Stimulated activated CD4-positive, alpha-beta T cell treated with anti-CD3 and anti-CD28 coated beads, Interleukin-4, amount 100 ng/mL, for 1 hour (primary cell): Measurements from ENCODE around the gene SCUBE3.

Experiments used
- DNase-seq: peaks from one replicate; pipeline ENCODE4 v3.0.0-alpha.2; 2020

Gene SCUBE3

GRCh38 chr6:35213824-35214756, at the start of gene SCUBE3:
Gene SCUBE3, plus strand, starts transcription at chr6:35213956. Its CDS starts 463 bp downstream, at chr6:35214419.
- peak; percentile 14 for DNase-seq

DNA sequence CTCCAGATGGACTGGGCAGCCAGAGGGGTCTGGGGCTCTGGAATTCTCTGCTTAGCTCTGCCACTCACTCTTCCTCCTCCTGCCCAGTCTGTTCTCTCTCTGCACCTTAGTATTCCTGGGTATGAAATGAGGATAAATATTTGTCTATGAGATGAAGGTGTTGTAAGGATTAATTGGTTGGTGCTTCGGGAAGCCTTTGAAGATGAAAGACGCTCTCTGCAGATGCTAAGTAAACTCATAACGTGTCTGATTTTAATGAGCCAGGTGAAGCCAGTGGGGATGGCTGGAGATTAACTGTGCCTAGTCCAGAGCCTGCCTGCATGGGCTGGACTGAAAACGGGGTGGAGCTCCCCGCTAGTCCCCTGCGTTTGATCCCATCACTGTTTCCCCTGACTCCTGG, 49.5 kb upstream of the SCUBE3 start:
- no peak for DNase-seq

GRCh38 chr6:35164868-35165267, 48.9 kb upstream of the SCUBE3 start:
- no peak for DNase-seq

GRCh38 chr6:35165630-35166071, 48.1 kb upstream of the SCUBE3 start:
- no peak for DNase-seq

GRCh38 chr6:35166116-35166515, 47.6 kb upstream of the SCUBE3 start:
- DNase-seq: no peak

GRCh38 chr6:35166520-35166919, 47.2 kb upstream of the SCUBE3 start:
- no peak for DNase-seq

GRCh38 chr6:35167505-35167904, 46.3 kb upstream of the SCUBE3 start:
- no peak for DNase-seq

DNA sequence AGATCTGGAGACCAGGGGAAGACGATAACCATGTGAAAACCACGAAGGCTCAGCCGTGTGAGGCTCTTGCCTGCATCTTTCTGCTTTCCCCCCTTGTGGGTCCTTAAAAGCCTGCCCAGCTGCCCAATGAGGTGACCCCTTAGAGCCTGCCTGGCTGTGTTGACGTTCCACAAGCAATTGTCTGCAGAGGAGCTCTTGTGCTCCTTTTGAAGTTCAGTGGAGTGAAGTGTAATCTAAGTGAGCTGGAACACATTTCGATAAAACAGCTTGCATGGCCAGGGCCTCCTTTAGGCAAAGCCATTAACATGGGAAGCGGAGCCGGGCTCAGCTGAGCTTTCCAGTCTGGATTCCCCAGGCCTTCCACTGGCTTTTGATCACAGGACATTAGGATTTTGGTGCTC, 45.3 kb upstream of the SCUBE3 start:
- no peak for DNase-seq

DNA sequence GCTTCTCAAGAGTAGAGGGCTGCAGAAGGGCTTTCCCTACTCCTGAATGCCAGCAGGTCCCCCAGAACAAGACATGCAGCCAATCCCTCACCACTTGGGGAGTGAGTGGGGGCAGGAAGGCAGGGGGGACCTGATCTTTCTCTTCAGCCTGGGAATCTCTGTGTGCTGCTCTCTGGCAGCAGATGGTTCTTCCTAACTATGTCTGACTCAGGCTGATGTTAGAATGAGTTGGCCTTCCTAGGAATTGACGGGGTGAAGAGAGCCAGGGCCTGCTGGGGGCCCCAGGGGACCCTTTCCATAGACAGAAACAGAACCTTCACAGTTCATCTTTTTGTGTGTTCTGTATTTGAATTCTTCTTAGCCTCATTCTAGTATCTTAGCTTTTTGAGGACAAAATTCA, 43.6 kb upstream of the SCUBE3 start:
- no peak for DNase-seq

- DNase-seq: no peak
Measured at GRCh38 chr6:35170891-35171290, 42.9 kb upstream of the SCUBE3 start.

GRCh38 chr6:35173044-35173426, 40.7 kb upstream of the SCUBE3 start:
- no peak for DNase-seq

DNA sequence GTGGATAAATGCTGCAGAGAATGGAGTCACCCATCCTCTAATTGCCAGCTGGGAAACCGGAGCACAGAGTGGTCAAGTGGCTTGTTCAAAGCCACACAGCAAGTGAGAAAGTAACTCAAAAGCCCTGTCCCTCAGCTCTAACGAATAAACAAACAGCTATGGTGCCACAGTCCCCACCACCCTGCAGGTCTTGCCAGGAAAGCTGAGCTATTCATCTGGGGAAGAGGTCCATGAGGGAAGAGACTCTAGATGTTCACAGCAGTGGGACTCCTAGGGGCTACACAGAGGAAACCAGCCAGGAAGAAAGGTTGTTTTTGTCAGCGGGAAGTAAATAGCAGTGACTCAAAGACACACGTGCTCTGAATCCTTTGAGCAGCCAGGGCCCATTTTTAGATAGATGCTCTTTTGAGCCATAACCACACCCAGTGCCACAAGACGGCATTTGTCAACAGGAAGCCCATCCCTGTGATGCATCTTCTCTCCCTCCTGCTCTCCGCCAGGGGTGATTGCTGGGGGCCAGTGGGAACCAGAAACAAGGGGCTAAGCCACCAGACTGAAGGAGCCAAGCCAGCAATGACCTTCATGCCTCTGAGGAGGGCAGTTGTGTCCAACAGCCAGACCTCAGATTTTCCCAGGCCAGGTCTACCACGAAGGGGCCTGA, 40.2 kb upstream of the SCUBE3 start:
- DNase-seq: no peak

GRCh38 chr6:35174088-35174434, 39.7 kb upstream of the SCUBE3 start:
- no peak for DNase-seq

GRCh38 chr6:35174501-35174900, 39.3 kb upstream of the SCUBE3 start:
- no peak for DNase-seq

GRCh38 chr6:35176301-35177024, 37.3 kb upstream of the SCUBE3 start:
- no peak for DNase-seq

GRCh38 chr6:35177157-35177556, 36.6 kb upstream of the SCUBE3 start:
- DNase-seq: no peak

- DNase-seq: no peak
Measured at GRCh38 chr6:35177596-35177995, 36.2 kb upstream of the SCUBE3 start.

GRCh38 chr6:35178012-35178411, 35.7 kb upstream of the SCUBE3 start:
- DNase-seq: no peak

DNA sequence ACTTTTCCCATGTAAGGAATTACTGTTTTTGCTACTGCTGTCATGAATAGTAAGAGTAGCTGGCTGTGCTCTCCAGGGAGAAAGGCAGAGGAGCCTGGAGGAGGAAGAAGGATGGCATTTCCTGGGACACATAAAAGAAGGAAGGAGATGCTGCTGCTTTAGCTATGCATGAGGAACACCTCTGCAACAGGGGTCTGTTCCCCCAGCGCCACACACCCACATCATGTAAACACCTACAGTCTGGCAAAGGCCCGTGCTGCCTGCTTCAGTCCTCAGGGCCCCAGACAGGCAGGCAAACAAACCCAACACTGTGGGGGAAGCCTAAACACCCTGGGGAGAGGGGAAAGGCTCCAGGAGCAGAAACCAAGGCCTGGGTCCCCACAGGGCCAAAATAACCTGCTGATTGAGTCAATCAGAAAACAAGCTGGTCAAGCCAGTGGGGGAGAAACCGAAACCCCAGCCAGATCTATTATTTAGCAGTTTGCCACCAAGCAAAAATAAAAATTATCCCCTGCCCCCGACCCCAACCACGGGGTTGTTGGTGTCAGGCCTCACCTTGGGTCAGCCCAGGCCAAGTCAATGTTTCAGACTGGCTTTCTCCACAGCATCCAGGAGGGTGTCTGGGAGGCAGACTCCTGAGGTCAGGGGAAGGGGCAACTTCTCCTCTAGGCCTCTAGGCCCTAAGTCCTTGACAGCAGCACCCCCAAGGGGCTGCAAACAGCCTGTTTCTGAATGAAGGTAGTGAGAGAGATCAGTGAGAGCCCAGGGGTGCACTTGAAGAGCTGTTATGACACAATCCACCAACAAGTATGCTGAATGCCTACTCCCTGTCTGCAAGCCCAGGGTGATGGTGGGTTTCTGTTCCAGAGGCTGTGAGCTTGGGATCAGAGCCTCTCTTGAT, 34.6 kb upstream of the SCUBE3 start:
- DNase-seq: no peak

DNA sequence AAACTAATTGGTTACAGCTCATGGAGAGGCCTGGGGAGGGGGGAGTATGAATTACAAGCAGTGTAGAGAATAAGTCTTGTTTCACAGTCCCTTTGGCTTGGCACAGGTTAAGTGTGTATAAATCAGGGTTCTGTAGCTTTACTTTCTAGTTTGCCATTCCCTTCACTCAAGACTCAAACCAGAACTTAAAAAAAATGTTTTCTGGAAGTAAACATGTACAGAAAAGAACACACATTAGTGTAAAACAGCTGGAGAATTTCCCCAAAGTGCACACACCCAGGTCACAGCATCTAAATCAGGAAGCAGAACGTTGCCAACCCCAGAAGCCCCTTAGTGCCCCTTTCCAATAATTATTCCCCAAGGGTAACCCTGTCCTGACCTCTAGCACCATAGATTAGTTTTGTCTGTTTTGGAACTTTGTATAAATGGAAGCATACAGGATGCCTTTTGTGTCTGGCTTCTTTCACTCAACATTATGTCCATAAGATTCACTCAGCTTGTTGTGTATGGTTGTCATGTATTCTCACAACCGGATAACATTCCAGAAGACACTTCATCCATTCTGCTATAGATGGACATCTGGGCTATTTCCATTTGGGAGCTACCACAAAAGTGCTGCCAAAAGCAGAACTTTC, 33.7 kb upstream of the SCUBE3 start:
- no peak for DNase-seq

- DNase-seq: no peak
Measured at GRCh38 chr6:35181308-35181932, 32.3 kb upstream of the SCUBE3 start.
